CD4-positive, alpha-beta T cell (primary cell): Measurements from ENCODE around the gene GALNT12. TPM values are rescaled to one million over a fixed set of nuclear protein-coding genes. Genes with fewer than 3 reads are reported as not detected.

Source experiments
- ATAC-seq: fragments of 200-7000 bp; cut with Tn5 transposase; one replicate; pipeline ENCODE4 v1.10.0; 2022; ENCODE audit warnings: mild to moderate bottlenecking; ENCODE audit not compliant: poor library complexity
- CTCF ChIA-PET: fragments of 350-600 bp; sonication (Branson Sonifier 250); formaldehyde crosslinking; loops from one replicate; lab custom pipeline; 2021; ENCODE audit warnings: antibody characterized with exemption, inconsistent platforms; lab: Charles Lee
- POLR2A ChIA-PET: fragments of 350-600 bp; sonication (Branson Sonifier 250); formaldehyde crosslinking; loops from one replicate; lab custom pipeline; 2021; ENCODE audit warnings: antibody characterized with exemption, inconsistent platforms; lab: Charles Lee
- DNase-seq, 14 experiments: peaks; one replicate each; pipeline ENCODE4 v3.0.0-alpha.2; 2013 to 2020; ENCODE audit warnings: mixed read lengths in 2 of 14
- H3K27ac ChIP-seq, 2 donors: one replicate each; pipeline versions ENCODE4 v1.5.1 to v1.7.0; 2013; ENCODE audit warnings: low read length in 2 of 2, low read depth in 1 of 2, mild to moderate bottlenecking in 1 of 2
- H3K27me3 ChIP-seq, 2 experiments: 1 replicate in 1 of 2; 2 replicates in 1 of 2; pipeline versions ENCODE4 v1.6.1 to v1.7.0; 2013; ENCODE audit warnings: low read length in 2 of 2, control low read depth in 1 of 2, mild to moderate bottlenecking in 1 of 2, moderate library complexity in 1 of 2; ENCODE audit not compliant: insufficient read depth in 2 of 2, control insufficient read depth in 1 of 2
- H3K36me3 ChIP-seq: one replicate; pipeline ENCODE4 v1.6.1; 2013; ENCODE audit warnings: low read length, control low read depth; ENCODE audit not compliant: insufficient read depth
- H3K4me1 ChIP-seq: one replicate; pipeline ENCODE4 v1.6.1; 2013; ENCODE audit warnings: low read length, control low read depth; ENCODE audit not compliant: insufficient read depth
- H3K4me3 ChIP-seq: one replicate; pipeline ENCODE4 v1.5.1; 2013; ENCODE audit warnings: mild to moderate bottlenecking, low read length, moderate library complexity
- H3K9me3 ChIP-seq, 2 experiments: 1 replicate in 1 of 2; 2 replicates in 1 of 2; pipeline versions ENCODE4 v1.6.1 to v1.7.0; 2013; ENCODE audit warnings: low read length in 2 of 2, mild to moderate bottlenecking in 2 of 2, control low read depth in 1 of 2, moderate library complexity in 1 of 2; ENCODE audit not compliant: control insufficient read depth in 1 of 2, insufficient read depth in 1 of 2
- H3K27ac Mint-ChIP-seq: one replicate; pipeline ENCODE4 v1.8.0; 2020; ENCODE audit warnings: mixed read lengths
- H3K27me3 Mint-ChIP-seq: one replicate; pipeline ENCODE4 v1.8.0; 2021; ENCODE audit warnings: mixed read lengths
- H3K36me3 Mint-ChIP-seq: one replicate; pipeline ENCODE4 v1.8.0; 2021; ENCODE audit warnings: low read depth, mixed read lengths
- H3K4me1 Mint-ChIP-seq: one replicate; pipeline ENCODE4 v1.8.0; 2021; ENCODE audit warnings: low read depth, mixed read lengths
- H3K4me3 Mint-ChIP-seq: one replicate; pipeline ENCODE4 v1.8.0; 2020; ENCODE audit warnings: mild to moderate bottlenecking, mixed read lengths
- H3K9me3 Mint-ChIP-seq: one replicate; pipeline ENCODE4 v1.8.0; 2020; ENCODE audit warnings: mixed read lengths
- intact Hi-C, 2 experiments: fragments of 100-400 bp; cut with DNase I in 1 of 2; cut with micrococcal nuclease in 1 of 2; formaldehyde crosslinking; loops; one replicate each; pipeline versions ENCODE4 v1.15.1 to v1.9.0; 2023 to 2025; cut with DNase I, micrococcal nuclease
- total RNA-seq, 174 experiments: library from RNA in 2 of 174; stranded (reverse) in 2 of 174; gene quantifications; one replicate each; pipeline ENCODE4 v1.2.3 and lab custom pipeline; 2021 to 2026
- TF ChIP-seq, protein P1 (sequence below): fragments of 200-600 bp; IDR thresholded peaks from one replicate; pipeline ENCODE4 v1.8.0; 2022; ENCODE audit warnings: antibody characterized with exemption, mild to moderate bottlenecking

The GALNT12 gene
- total RNA-seq, 2 experiments from 2014 or later = 8.7 to 11.5 TPM

DNA sequence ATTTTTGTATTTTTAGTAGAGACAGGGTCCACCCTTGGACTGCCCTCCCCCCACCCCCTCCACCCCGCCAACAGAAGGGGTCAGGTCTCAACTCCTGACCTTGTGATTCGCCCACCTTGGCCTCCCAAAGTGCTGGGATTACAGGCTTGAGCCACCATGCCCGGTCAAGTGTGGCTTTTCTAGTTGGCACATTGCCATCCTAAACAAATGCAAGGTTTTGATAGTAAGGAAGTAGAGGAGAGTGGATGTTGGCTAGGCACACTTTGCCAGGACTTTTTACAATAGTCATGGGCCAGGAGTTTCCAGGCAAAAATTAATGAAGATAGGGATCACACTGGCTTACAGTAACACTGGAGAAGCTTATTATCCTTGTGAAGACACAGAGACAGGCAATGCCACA is 62.4 kb downstream of the GALNT12 start:
- intact Hi-C loops = no loop called here
- Mint-ChIP-seq H3K4me1 (no peaks in the 10 kb centered on the region), H3K4me3 (no peak overlapping the region), H3K36me3 (no peaks in the 10 kb centered on the region), H3K9me3 (no peaks in the 10 kb centered on the region), H3K27me3 (peaks cover 4% of the 10 kb centered on the region), H3K27ac (no peak overlapping the region)
- Histone ChIP-seq H3K9me3 (no peaks in the 10 kb centered on the region), H3K27ac (no peak overlapping the region), H3K27me3 (peaks cover 0 to 2% of the 10 kb centered on the region in 2 experiments), H3K36me3 (no peaks in the 10 kb centered on the region), H3K4me3 (no peak overlapping the region), H3K4me1 (no peaks in the 10 kb centered on the region)
- POLR2A ChIA-PET = no interaction called here
- CTCF ChIA-PET = no interaction called here
- no peak for ATAC-seq
- TF ChIP-seq, protein P1, sequence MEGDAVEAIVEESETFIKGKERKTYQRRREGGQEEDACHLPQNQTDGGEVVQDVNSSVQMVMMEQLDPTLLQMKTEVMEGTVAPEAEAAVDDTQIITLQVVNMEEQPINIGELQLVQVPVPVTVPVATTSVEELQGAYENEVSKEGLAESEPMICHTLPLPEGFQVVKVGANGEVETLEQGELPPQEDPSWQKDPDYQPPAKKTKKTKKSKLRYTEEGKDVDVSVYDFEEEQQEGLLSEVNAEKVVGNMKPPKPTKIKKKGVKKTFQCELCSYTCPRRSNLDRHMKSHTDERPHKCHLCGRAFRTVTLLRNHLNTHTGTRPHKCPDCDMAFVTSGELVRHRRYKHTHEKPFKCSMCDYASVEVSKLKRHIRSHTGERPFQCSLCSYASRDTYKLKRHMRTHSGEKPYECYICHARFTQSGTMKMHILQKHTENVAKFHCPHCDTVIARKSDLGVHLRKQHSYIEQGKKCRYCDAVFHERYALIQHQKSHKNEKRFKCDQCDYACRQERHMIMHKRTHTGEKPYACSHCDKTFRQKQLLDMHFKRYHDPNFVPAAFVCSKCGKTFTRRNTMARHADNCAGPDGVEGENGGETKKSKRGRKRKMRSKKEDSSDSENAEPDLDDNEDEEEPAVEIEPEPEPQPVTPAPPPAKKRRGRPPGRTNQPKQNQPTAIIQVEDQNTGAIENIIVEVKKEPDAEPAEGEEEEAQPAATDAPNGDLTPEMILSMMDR = no peak
- no peak for DNase-seq

DNA sequence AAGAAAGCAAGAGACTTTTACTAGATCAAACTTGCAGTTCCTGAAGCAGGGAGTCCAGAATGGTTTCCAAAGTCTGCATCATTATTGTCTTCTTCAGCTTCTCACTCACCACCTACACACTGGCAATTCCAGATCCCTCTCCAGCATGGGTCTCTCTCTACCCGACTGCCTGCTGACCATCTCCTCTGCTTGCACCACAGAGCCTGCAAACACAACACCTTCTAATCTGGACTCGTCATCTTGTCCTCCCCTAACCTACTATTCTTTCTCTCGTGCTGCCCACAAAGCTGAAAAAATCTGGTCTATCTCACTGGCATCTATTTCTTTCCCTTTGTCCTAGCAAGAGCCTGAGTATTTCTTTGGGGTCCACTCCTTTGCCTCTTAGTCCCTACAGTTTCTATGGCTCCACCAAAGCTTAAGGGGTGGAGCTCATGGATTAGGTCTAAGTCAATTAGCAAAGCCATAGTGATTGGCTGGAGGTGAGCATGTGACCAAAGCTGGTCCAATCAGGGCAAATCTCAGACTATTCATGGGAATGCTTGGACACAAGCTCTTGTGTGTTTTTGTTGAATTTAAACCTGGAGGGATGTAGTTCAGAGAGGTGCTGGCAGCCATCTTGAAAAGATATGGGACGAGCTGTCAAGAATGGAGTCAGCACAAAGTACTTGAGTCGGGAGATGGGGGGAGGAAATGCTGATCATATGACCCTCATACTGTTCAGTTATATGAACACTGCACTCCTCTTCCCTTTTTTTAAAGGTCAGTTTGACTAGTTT is 63.5 kb downstream of the GALNT12 start:
- TF ChIP-seq, protein P1 = no peak
- Mint-ChIP-seq H3K4me1 (no peaks in the 10 kb centered on the region), H3K9me3 (no peaks in the 10 kb centered on the region), H3K27me3 (peaks cover 4% of the 10 kb centered on the region), H3K27ac (no peak overlapping the region), H3K36me3 (no peaks in the 10 kb centered on the region), H3K4me3 (no peak overlapping the region)
- H3K36me3 ChIP-seq = no peaks in the 10 kb centered on the region
- ATAC-seq (no peak), DNase-seq (no peak)
- H3K4me3 ChIP-seq = no peak overlapping the region
- POLR2A ChIA-PET = no interaction called here
- no peaks in the 10 kb centered on the region for H3K4me1 ChIP-seq
- no peaks in the 10 kb centered on the region for H3K9me3 ChIP-seq
- no peak overlapping the region for H3K27ac ChIP-seq
- CTCF ChIA-PET = no interaction called here
- intact Hi-C loops = no loop called here
- peaks cover 0 to 2% of the 10 kb centered on the region in 2 experiments for H3K27me3 ChIP-seq

DNA sequence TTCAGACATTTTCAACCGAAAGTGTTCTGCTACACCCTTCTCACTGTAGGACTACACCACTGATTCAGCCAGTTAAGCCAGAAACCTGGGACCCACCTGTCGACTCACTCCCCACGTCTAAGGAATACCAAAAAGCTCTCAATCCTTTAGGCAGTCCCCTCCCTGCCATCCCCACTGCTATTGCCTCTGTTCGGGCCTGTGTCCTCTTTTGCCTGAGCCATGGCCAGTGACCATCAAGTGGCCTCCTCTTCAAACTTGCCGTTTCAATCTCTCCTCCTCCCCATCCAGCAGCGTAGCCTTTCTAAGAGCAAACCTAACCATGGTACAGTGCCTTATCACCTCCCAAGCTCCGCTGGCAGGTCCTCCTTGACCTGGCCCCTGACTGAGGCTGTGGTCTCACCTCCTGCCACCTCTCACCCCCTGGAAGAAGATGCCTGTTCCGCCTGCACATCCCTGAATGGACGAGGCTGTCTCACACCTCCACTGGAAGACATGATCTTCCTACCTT is 64.1 kb downstream of the GALNT12 start:
- Histone ChIP-seq H3K27me3 (peaks cover 0 to 2% of the 10 kb centered on the region in 2 experiments), H3K4me1 (no peaks in the 10 kb centered on the region), H3K9me3 (no peaks in the 10 kb centered on the region), H3K36me3 (no peaks in the 10 kb centered on the region), H3K4me3 (no peak overlapping the region), H3K27ac (no peak overlapping the region)
- Mint-ChIP-seq H3K27me3 (peaks cover 4% of the 10 kb centered on the region), H3K36me3 (no peaks in the 10 kb centered on the region), H3K4me3 (no peak overlapping the region), H3K9me3 (no peaks in the 10 kb centered on the region), H3K27ac (no peak overlapping the region), H3K4me1 (no peaks in the 10 kb centered on the region)
- intact Hi-C loops = no loop called here
- ATAC-seq = no peak
- DNase-seq = no peak
- TF ChIP-seq, protein P1 = no peak
- ChIA-PET CTCF (no interaction called here), POLR2A (no interaction called here)
